ENCODE data around the gene PLA2G2C.

GRCh38 chr1:20164694-20165202, 21.6 kb downstream of the PLA2G2C start:
- TF ChIP-seq POLR2A (IDR thresholded peaks at IDR 0.05) (no peak), CTCF (IDR thresholded peaks at IDR 0.05) (no peak)
